Stimulated activated CD8-positive, alpha-beta memory T cell treated with anti-CD3 and anti-CD28 coated beads, Interleukin-4, amount 100 ng/mL, for 4 hours (primary cell): ENCODE results near the gene GPX4.

Experiments
- DNase-seq, 2 donors: peaks; one replicate each; pipeline ENCODE4 v3.0.0-alpha.2; 2020; ENCODE audit warnings: low read depth in 2 of 2, low spot score in 1 of 2

Gene GPX4

DNA sequence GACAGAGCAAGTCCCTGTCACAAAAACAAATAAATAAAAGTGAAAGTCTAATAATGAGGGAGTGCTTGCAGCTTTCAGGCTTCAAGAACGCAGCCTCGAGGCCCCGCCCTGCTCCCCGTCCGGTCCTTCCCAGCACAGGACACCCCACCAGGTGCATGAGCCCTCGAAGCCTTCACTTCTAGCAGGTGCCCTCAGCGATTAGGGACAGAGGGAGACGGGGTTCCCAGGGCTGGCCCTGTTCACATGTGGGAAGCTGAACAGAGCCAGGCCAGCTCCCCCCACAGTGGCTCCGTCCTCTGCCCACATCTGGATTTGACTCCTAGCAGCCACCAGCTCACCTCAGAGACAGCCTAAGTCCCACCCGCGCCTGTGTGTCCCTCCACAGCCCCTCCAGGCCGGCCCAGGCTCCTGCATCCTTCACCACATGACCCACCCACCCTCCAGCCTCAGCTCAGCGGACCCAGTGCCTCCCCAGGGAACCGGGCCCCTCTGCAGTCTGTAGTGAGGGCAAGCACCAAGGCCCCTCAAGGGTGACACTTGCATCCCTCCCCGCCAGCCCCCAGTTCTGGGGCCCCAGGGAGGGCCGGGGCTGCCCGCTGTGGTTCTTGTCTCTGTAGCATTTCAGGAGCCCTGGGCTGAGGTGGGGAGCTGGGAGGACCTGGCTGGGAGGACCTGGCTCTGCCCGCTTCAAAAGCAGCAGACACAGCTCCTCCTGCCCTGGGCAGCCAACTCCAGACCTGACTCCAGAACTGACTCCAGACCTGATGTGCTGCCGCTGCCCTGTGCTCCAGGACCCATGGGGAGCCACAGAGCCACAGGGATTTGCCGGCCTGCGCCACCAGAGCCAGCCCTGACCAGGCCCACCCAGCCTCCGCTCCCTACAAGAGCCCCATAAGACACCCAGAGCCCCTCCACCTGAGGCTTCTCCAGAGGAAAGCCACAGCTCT, 27.2 kb downstream of the GPX4 start:
- peak in 1 of 2 donors; percentile 23 for DNase-seq

DNA sequence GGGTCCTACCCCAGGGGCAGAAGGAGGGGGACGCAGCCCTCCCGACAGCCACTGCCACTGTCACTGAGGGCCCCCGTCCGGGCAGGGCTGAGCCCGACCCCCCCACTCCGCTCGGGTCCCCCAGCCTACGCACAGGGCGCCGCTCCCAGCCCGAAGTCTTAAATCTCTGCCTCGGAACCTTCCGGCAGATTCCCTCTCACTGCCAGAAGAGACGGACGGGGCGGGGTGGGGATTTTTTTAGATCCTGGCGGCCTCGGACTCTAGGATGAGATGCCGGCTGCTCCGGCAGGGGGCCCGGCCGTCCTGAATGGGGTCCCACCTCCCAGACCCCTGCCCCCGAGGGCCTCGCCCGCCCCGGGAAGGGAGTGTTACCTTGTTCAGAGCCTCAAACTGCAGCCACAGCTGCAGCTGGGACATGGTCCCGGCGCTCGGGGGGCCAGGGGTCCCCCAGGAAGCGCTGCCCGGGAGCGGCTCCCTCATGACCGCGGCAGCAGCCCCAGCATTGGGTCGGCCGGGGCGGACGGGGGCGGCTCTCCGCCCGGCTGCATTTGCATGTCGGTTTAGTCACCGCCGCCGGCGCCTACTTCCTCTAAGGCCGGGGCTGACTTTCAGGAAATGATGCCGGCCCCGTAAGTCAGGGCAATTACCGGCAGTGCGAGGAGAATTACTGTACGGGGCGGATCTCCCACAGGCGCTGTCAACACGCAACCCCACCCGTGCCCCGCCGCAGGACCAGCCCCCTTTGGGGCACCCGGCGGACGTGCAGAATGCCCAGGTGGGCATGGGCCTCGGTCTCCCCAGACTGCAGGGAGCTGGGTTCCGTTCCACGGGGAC, 28.1 kb downstream of the GPX4 start:
- peak; percentile 78 to 79 for DNase-seq

- peak in 1 of 2 donors; percentile 16 for DNase-seq
These were observed 29.0 kb downstream of the GPX4 start for GRCh38 chr19:1132552-1133383.

DNA sequence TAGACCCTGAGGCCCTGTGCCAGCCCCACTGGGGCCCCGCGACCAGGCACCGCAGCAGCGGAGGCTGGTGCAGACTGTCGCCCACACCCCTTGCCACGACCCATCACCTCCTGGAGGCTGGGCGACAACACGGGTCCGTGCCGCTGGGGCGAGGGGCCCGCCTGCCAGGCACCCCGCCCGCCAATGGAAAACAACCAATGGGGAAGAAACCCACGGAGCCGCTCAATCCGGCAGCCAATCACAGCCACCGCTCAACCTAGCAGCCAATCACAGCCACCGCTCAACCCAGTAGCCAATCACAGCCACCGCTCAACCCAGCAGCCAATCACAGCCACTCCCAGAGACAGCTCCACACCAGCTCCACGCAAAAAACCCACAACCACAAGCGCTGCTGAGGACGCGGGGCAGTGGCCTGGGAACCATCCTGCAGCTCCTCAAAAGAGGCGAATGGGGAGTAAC, 29.7 kb downstream of the GPX4 start:
- peak; percentile 32 to 67 for DNase-seq

- DNase-seq = no peak
These were observed 30.6 kb downstream of the GPX4 start for GRCh38 chr19:1134431-1134830.

DNA sequence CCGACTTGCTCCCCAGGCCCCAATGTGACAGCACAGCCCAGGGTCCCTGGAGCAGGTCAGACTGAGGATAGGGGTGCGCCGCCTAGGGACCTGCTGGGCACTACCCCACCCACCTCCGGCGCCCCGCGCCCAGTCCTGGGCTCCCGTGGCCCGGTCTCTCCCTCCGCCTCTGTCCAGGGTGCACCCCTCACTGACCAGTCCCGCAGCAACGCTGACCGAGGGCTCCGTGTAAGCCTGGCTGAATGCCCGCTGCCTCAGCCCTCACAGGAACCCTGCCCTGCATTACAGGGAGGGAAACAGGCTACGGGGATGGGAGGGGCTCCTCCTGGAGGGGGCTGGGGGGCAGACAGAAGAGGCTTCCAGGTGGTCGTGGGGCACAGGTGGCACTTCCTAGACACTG, 31.7 kb downstream of the GPX4 start:
- no peak for DNase-seq

GRCh38 chr19:1136201-1136600, 32.4 kb downstream of the GPX4 start:
- DNase-seq = no peak

- no peak for DNase-seq
These were observed 33.0 kb downstream of the GPX4 start for GRCh38 chr19:1136621-1137317.

GRCh38 chr19:1138121-1138520, 34.3 kb downstream of the GPX4 start:
- DNase-seq = no peak

DNA sequence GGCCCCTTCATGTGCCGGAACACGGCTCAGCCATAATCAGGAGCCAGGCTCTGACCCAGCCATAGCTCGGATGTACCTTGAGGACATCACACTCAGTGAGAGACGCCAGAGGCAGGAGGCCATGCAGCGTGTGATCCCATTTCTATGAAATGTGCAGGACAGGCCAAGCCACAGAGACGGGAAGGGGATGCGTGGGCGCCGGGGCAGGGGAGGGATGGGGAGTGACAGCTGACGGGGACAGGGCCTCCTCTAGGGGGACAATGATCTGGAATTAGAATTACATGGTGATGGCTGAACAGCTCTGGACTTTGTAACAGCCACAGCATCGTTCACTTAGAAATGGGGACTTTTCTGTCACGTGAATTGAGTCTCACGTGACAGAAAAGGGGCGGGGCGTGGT, 35.3 kb downstream of the GPX4 start:
- no peak for DNase-seq

DNA sequence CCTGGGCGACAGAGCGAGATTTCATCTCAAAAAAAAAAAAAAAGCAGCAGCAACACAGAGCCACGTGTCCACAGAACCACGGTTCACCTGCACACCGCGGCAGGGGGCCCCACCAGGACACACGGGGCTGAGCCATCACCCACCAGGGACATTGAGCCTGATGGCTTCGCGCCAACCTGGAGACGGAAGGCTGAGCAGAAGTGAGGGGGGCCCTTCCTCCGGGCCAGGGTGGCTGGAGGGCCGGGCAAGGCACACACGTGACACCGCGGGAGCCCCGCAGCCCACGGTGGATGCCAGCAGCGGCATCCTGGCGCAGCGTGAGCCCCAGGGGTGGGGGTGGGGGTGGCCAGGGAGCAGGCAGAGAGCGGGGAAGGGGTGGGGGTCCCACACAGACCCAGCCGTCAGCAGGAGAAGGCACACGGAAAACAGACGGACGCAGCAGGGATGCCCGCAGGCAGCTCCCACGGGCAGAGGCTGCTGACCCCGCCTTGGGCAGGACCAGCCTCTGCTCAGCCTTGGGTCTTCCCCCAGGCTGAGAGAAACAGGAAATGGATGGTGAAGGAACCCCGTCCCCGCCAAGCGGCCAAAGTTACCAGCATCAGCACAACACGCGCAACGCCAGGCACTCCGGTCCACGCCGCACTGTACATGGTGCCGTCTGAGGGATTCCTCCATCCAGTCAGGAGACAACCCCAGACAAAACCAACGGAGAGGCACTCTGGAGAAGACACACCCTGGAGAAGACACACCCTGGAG, 36.7 kb downstream of the GPX4 start:
- DNase-seq = no peak

DNA sequence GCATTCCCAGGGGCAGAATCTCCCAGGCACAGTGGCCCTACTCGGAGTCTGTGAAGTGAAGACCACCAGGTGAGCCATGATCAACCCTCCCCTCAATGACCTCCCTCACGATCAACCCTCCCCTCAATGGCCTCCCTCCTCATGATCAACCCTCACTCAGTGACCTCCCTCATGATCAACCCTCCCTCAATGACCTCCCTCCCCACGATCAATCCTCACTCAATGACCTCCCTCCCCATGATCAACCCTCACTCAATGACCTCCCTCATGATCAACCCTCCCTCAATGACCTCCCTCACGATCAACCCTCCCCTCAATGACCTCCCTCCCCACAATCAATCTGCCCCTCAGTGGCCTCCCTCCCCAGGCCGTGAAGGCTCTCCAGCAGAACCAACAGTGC, 38.1 kb downstream of the GPX4 start:
- no peak for DNase-seq

DNA sequence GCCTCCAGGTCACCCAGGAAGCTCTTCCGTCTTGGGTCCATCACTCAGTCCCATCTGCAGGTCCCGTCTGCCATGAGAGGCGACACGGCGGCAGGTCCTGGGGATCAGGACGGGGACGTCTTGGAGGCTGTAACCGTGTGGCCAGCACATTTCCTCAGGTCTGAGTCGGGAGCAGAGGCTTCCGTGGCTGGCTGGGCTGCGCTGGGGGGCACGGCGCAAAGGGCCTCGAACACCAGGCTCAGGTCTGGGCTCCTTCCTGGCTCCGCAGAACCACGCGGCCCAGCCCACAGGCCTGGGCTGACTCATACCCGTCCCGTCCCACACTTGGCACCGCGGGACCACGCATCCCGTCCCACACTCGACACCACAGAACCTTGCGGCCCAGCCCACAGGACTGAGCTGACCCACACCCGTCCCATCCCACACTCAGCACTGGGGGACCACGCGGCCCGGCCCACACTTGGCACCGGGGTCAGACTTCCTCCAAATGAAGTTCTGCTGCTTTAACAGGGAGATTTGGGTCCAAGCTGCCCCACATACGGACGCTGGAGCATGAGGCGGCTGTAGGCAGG, 40.1 kb downstream of the GPX4 start:
- no peak for DNase-seq

- no peak for DNase-seq
These were observed 40.9 kb downstream of the GPX4 start for GRCh38 chr19:1144741-1145140.

- DNase-seq = no peak
These were observed 42.0 kb downstream of the GPX4 start for GRCh38 chr19:1145635-1146411.

DNA sequence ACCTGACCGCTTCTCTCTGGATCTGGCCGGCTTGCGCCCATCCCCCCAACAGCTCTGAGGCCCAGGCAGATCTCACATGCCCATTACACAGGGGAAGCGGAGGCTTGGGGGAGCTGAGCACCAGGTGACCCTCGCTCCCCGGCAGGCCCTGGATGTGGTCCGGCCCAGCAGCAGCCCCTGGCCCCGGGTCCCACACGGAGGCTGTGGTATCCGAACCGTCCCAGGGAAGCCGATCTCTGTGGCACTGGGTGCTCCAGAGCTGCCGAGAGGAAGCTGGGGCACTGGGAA, 42.6 kb downstream of the GPX4 start:
- no peak for DNase-seq

- no peak for DNase-seq
These were observed 43.3 kb downstream of the GPX4 start for GRCh38 chr19:1146858-1147780.
